C4-2B (cell line): ENCODE data around the gene PASK.

Experiments
- H3K27ac ChIP-seq: fragments of 450-650 bp; 2 replicates; pipeline ENCODE4 v1.5.1; 2017
- CTCF ChIP-seq: fragments of 450-650 bp; conservative IDR thresholded peaks from 2 replicates; pipeline ENCODE4 v1.5.1; 2017; ENCODE audit warnings: mild to moderate bottlenecking
- ZFX ChIP-seq: fragments of 450-650 bp; IDR thresholded peaks from 2 replicates; pipeline ENCODE4 v1.6.1; 2017

The PASK gene

GRCh38 chr2:241063093-241063551 lies 86.2 kb downstream of the PASK start:
- TF ChIP-seq ZFX (no peak), CTCF (no peak)
- peak overlapping the region; percentile 59 for H3K27ac ChIP-seq

GRCh38 chr2:241062389-241063092 lies 86.7 kb downstream of the PASK start:
- H3K27ac ChIP-seq = peak overlapping the region; percentile 59; the same call in 1 of the 2 replicates
- no peak for TF ChIP-seq CTCF
- TF ChIP-seq ZFX = no peak

GRCh38 chr2:241061275-241061674 lies 88.0 kb downstream of the PASK start:
- no peak for TF ChIP-seq ZFX
- TF ChIP-seq CTCF = no peak
- H3K27ac ChIP-seq = no peak overlapping the region
